ENCODE measurements around the gene PIGH. TPM values are rescaled to one million over a fixed set of nuclear protein-coding genes. Genes with fewer than 3 reads are reported as not detected.

PIGH gene
- total and polyA plus RNA-seq, 4 experiments from 2014 or later, result 28.0 to 35.8 (median 31.9) TPM

GRCh38 chr14:67566908-67567307 is 33.2 kb downstream of the PIGH start:
- intact Hi-C loops (cut with micrococcal nuclease), result no loop called here

GRCh38 chr14:67564236-67564635 is 35.8 kb downstream of the PIGH start:
- Mint-ChIP-seq H3K36me3 (no peaks in the 10 kb centered on the region), H3K9me3 (no peaks in the 10 kb centered on the region), H3K4me1 (no peaks in the 10 kb centered on the region), H3K27me3 (peaks cover 2 to 7% of the 10 kb centered on the region in 2 donors), H3K27ac (no peak overlapping the region), H3K4me3 (no peak overlapping the region)
- no peaks in the 10 kb centered on the region for H3K4me1 ChIP-seq (ENCODE audit: insufficient read depth, low read length)
- H3K27ac ChIP-seq (ENCODE audit: low read depth, low read length), result no peak overlapping the region
- no peaks in the 10 kb centered on the region for H3K36me3 ChIP-seq (ENCODE audit: insufficient read depth, low read length)
- DNase-seq, result no peak
- no peak overlapping the region for H3K4me3 ChIP-seq (ENCODE audit: low read length in 2 of 2)
- H3K27me3 ChIP-seq (ENCODE audit: insufficient read depth, low read length), result no peaks in the 10 kb centered on the region
- ChIA-PET CTCF (ENCODE audit: partially characterized antibody) (interaction anchor here (1.2 to 14.7 kb wide), 2 partner anchors 37 to 136 kb away, joined by 3 to 324 read pairs; no protein-coding TSS in a partner anchor), POLR2A (ENCODE audit: partially characterized antibody) (interaction anchor here (0.7 kb wide), 1 partner anchor 102 kb away, joined by 3 read pairs; no protein-coding TSS in a partner anchor)
- intact Hi-C loops (cut with micrococcal nuclease), result no loop called here
- no peaks in the 10 kb centered on the region for H3K9me3 ChIP-seq (ENCODE audit: control insufficient read depth in 1 of 2, low read length in 2 of 2)

More at GRCh38 chr14:67566908-67567307, 33.2 kb downstream of the PIGH start:
- Mint-ChIP-seq H3K36me3 (no peaks in the 10 kb centered on the region), H3K27ac (no peak overlapping the region), H3K4me1 (peaks cover 0 to 3% (median 1%) of the 10 kb centered on the region in 4 donors), H3K4me3 (no peak overlapping the region), H3K9me3 (no peaks in the 10 kb centered on the region), H3K27me3 (peaks cover 3 to 11% of the 10 kb centered on the region in 2 donors)
- Histone ChIP-seq H3K4me1 (ENCODE audit: insufficient read depth, low read length) (no peaks in the 10 kb centered on the region), H3K27ac (ENCODE audit: low read depth, low read length) (no peak overlapping the region), H3K36me3 (ENCODE audit: insufficient read depth, low read length) (no peaks in the 10 kb centered on the region), H3K9me3 (ENCODE audit: control insufficient read depth in 1 of 2, low read length in 2 of 2) (no peaks in the 10 kb centered on the region), H3K27me3 (ENCODE audit: insufficient read depth, low read length) (no peaks in the 10 kb centered on the region), H3K4me3 (ENCODE audit: low read length in 2 of 2) (no peak overlapping the region)
- ChIA-PET POLR2A (ENCODE audit: partially characterized antibody) (no interaction called here), CTCF (ENCODE audit: partially characterized antibody) (interaction anchor here (0.7 to 14.7 kb wide), 5 partner anchors 13 to 139 kb away, joined by 3 to 324 read pairs (median 3); no protein-coding TSS in a partner anchor)
- DNase-seq, result no peak

- H3K36me3 ChIP-seq (ENCODE audit: insufficient read depth, low read length), result no peaks in the 10 kb centered on the region
- DNase-seq, result no peak
- ChIA-PET CTCF (ENCODE audit: partially characterized antibody) (interaction anchor here (1.8 to 14.7 kb wide), 2 partner anchors 9 to 135 kb away, joined by 10 to 324 read pairs; no protein-coding TSS in a partner anchor), POLR2A (ENCODE audit: partially characterized antibody) (no interaction called here)
- intact Hi-C loops (cut with micrococcal nuclease), result no loop called here
- H3K27me3 ChIP-seq (ENCODE audit: insufficient read depth, low read length), result no peaks in the 10 kb centered on the region
- H3K4me3 ChIP-seq (ENCODE audit: low read length in 2 of 2), result no peak overlapping the region
- H3K27me3 Mint-ChIP-seq, result peaks cover 2 to 7% of the 10 kb centered on the region in 2 donors
- no peak overlapping the region for H3K27ac ChIP-seq (ENCODE audit: low read depth, low read length)
- no peak overlapping the region for H3K27ac Mint-ChIP-seq
- no peaks in the 10 kb centered on the region for H3K36me3 Mint-ChIP-seq
- H3K9me3 Mint-ChIP-seq, result no peaks in the 10 kb centered on the region
- H3K4me1 ChIP-seq (ENCODE audit: insufficient read depth, low read length), result no peaks in the 10 kb centered on the region
- H3K4me3 Mint-ChIP-seq, result no peak overlapping the region
- no peaks in the 10 kb centered on the region for H3K9me3 ChIP-seq (ENCODE audit: control insufficient read depth in 1 of 2, low read length in 2 of 2)
- no peaks in the 10 kb centered on the region for H3K4me1 Mint-ChIP-seq
These were observed 37.3 kb downstream of the PIGH start for GRCh38 chr14:67562776-67563150.

- Mint-ChIP-seq H3K4me3 (no peak overlapping the region), H3K27ac (no peak overlapping the region), H3K4me1 (no peaks in the 10 kb centered on the region), H3K36me3 (no peaks in the 10 kb centered on the region), H3K27me3 (peaks cover 2 to 3% of the 10 kb centered on the region in 2 donors), H3K9me3 (no peaks in the 10 kb centered on the region)
- no peak for DNase-seq
- Histone ChIP-seq H3K4me3 (ENCODE audit: low read length in 2 of 2) (no peak overlapping the region), H3K36me3 (ENCODE audit: insufficient read depth, low read length) (no peaks in the 10 kb centered on the region), H3K27me3 (ENCODE audit: insufficient read depth, low read length) (no peaks in the 10 kb centered on the region), H3K27ac (ENCODE audit: low read depth, low read length) (no peak overlapping the region), H3K4me1 (ENCODE audit: insufficient read depth, low read length) (no peaks in the 10 kb centered on the region), H3K9me3 (ENCODE audit: control insufficient read depth in 1 of 2, low read length in 2 of 2) (no peaks in the 10 kb centered on the region)
- intact Hi-C loops (cut with micrococcal nuclease), result no loop called here
- ChIA-PET CTCF (ENCODE audit: partially characterized antibody) (interaction anchor here (1.8 to 14.7 kb wide), 2 partner anchors 9 to 134 kb away, joined by 10 to 324 read pairs; no protein-coding TSS in a partner anchor), POLR2A (ENCODE audit: partially characterized antibody) (no interaction called here)
These were observed 37.9 kb downstream of the PIGH start for GRCh38 chr14:67562025-67562775.

DNA sequence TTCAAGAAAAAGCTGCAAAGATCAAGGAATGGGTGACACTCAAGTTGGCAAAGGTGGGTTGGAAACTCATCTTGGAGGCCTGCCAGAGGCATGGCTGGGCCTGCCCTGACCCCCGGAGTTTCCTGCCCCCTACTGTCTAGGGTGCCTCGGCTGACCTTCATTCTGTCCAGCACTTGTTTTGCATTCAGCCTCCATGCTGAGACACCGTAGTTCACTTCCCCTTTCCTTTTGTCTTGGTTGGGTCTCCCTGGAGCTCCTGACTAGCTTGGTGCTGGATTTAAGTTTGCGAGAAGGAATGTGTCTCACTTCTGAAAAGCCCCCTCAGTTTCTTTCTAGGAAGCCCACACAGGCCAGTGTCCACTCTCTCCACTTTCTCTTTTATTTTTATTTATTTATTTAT is 40.4 kb downstream of the PIGH start:
- DNase-seq, result no peak
- peaks cover 0 to 4% of the 10 kb centered on the region in 2 donors for H3K27me3 Mint-ChIP-seq
- H3K4me1 Mint-ChIP-seq, result no peaks in the 10 kb centered on the region
- no peaks in the 10 kb centered on the region for H3K36me3 Mint-ChIP-seq
- ChIA-PET CTCF (ENCODE audit: partially characterized antibody) (interaction anchor here (14.7 kb wide), 1 partner anchor 132 kb away, joined by 324 read pairs; no protein-coding TSS in a partner anchor), POLR2A (ENCODE audit: partially characterized antibody) (no interaction called here)
- Histone ChIP-seq H3K27me3 (ENCODE audit: insufficient read depth, low read length) (no peaks in the 10 kb centered on the region), H3K27ac (ENCODE audit: low read depth, low read length) (no peak overlapping the region), H3K36me3 (ENCODE audit: insufficient read depth, low read length) (no peaks in the 10 kb centered on the region), H3K9me3 (ENCODE audit: control insufficient read depth in 1 of 2, low read length in 2 of 2) (no peaks in the 10 kb centered on the region), H3K4me3 (ENCODE audit: low read length in 2 of 2) (no peak overlapping the region), H3K4me1 (ENCODE audit: insufficient read depth, low read length) (no peaks in the 10 kb centered on the region)
- H3K4me3 Mint-ChIP-seq, result no peak overlapping the region
- no peaks in the 10 kb centered on the region for H3K9me3 Mint-ChIP-seq
- intact Hi-C loops (cut with micrococcal nuclease), result no loop called here
- H3K27ac Mint-ChIP-seq, result no peak overlapping the region

DNA sequence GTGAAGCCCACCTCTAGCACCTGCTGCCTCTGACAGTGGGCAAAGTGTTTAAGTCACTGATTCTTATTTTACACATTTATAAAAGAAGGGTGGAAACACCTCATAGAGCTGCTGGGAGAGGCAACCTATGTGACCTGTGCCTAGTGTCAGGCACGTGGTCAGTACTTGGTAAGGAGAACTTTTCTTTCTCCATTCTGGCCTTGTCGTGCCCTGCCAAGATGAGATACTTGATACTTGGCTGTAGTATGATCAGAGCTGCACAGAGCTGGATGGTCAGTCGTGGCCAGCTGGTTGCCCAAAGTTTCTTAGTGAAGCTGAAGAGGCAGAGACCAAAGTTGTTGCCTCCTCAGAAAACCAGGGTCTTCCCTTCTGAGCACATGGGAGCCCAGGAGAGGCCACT is 42.4 kb downstream of the PIGH start:
- Mint-ChIP-seq H3K4me1 (no peaks in the 10 kb centered on the region), H3K36me3 (no peaks in the 10 kb centered on the region), H3K9me3 (no peaks in the 10 kb centered on the region), H3K27me3 (peaks cover 0 to 4% of the 10 kb centered on the region in 2 donors), H3K27ac (no peak overlapping the region), H3K4me3 (no peak overlapping the region)
- no peaks in the 10 kb centered on the region for H3K4me1 ChIP-seq (ENCODE audit: insufficient read depth, low read length)
- CTCF ChIA-PET (ENCODE audit: partially characterized antibody), result interaction anchor here (1.4 to 2.4 kb wide), 3 partner anchors 13 to 130 kb away, joined by 3 to 13 read pairs (median 8); no protein-coding TSS in a partner anchor
- POLR2A ChIA-PET (ENCODE audit: partially characterized antibody), result interaction anchor here (1.5 kb wide), 1 partner anchor 14 kb away, joined by 4 read pairs; no protein-coding TSS in a partner anchor
- no peaks in the 10 kb centered on the region for H3K36me3 ChIP-seq (ENCODE audit: insufficient read depth, low read length)
- no peak for DNase-seq
- H3K4me3 ChIP-seq (ENCODE audit: low read length in 2 of 2), result no peak overlapping the region
- intact Hi-C loops (cut with micrococcal nuclease), result no loop called here
- H3K27ac ChIP-seq (ENCODE audit: low read depth, low read length), result no peak overlapping the region
- no peaks in the 10 kb centered on the region for H3K27me3 ChIP-seq (ENCODE audit: insufficient read depth, low read length)
- H3K9me3 ChIP-seq (ENCODE audit: control insufficient read depth in 1 of 2, low read length in 2 of 2), result no peaks in the 10 kb centered on the region

DNA sequence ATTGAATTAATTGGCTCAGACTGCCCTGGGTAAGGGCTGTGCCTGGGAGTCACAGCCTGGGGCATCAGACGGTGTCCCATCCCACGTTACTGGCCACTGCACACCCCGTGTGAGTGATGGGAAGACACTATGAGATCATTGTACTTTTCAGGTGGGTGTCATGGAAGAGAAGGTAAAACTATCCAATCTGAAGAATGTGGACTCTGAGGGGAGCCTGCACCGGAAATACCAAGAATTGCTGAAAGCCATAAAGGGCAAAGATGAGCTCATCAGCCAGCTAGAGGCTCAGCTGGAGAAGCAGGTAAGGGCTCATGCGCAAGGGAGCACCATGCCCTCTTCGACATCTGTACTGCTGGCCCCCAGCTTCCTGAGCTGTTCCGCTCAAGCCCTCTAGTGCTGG is 43.0 kb downstream of the PIGH start:
- POLR2A ChIA-PET (ENCODE audit: partially characterized antibody), result no interaction called here
- Mint-ChIP-seq H3K4me3 (no peak overlapping the region), H3K27me3 (peaks cover 0 to 4% of the 10 kb centered on the region in 2 donors), H3K27ac (no peak overlapping the region), H3K9me3 (no peaks in the 10 kb centered on the region), H3K4me1 (no peaks in the 10 kb centered on the region), H3K36me3 (no peaks in the 10 kb centered on the region)
- CTCF ChIA-PET (ENCODE audit: partially characterized antibody), result interaction anchor here (1.4 to 3.5 kb wide), 5 partner anchors 14 to 131 kb away, joined by 3 to 23 read pairs (median 8); no protein-coding TSS in a partner anchor
- Histone ChIP-seq H3K27me3 (ENCODE audit: insufficient read depth, low read length) (no peaks in the 10 kb centered on the region), H3K4me3 (ENCODE audit: low read length in 2 of 2) (no peak overlapping the region), H3K4me1 (ENCODE audit: insufficient read depth, low read length) (no peaks in the 10 kb centered on the region), H3K27ac (ENCODE audit: low read depth, low read length) (no peak overlapping the region), H3K36me3 (ENCODE audit: insufficient read depth, low read length) (no peaks in the 10 kb centered on the region), H3K9me3 (ENCODE audit: control insufficient read depth in 1 of 2, low read length in 2 of 2) (no peaks in the 10 kb centered on the region)
- intact Hi-C loops (cut with micrococcal nuclease), result no loop called here
- DNase-seq, result no peak

Measured in CD4-positive, alpha-beta memory T cell (primary cell).